GM18909 (cell line): ENCODE results near the gene C9orf78.
A peak's percentile ranks its signal among the peaks of the same experiment; 100 is the strongest.

Experiments used
- ATAC-seq: cut with Tn5 transposase; IDR thresholded peaks from one replicate; pipeline ENCODE4 v1.9.1; 2021; ENCODE audit warnings: mild to moderate bottlenecking; ENCODE audit not compliant: unreplicated experiment, poor library complexity

C9orf78 gene

DNA sequence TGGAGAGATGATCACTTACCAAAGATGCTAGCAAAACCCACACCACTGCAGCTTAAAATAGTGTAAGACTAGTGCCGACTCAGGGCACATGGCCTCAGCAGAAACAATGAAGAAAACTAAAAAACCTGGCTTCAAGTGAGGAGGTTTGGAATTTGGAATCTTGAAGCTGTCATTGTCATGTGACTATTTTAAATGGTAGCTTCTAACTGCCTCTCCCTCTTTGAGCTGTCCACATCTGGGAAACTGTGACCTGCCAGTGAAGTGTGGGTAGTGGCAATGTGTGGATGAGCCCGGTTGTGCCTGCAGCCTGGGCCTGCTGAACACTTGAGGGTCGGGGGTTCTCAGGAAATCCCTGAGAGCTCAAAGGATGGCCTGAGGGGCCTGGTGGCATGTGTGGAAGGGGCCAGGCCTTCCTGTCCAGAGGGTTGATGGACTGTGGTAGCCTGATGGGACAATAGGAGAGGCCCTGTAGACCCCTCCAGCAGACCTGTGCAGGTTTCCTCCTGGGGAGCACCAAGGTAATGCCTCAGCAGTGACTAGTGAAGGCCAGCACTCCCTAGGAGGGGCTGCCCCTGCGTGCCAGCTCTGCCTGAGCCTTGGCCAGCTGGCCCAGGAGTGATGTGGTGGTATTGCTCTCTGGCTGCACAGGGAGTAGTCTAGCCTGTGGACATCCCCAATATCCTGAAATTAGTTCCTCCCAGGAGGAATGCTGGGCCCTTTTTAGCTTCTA is 13.8 kb upstream of the C9orf78 start:
- no peak for ATAC-seq

DNA sequence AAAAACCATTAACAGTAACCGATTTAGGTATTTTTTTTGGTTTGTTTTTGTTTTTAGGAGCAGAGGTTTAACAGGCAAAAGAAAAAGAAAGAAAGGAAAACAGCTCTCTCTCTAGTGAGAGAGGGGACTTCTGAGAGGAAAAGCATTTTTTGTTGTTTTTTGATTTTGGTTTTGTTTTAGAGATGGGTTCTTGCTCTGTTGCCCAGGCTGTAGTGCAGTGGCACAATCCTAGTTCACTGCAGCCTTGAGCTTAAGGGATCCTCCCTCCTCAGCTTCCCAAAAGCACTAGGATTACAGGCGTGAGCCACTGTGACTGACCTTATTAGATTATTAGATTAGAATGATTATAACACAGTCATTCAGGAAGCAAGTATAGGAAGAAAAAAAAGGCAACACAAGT is 10.3 kb upstream of the C9orf78 start:
- no peak for ATAC-seq

GRCh38 chr9:129841071-129841470 is 6.0 kb upstream of the C9orf78 start:
- ATAC-seq: no peak

DNA sequence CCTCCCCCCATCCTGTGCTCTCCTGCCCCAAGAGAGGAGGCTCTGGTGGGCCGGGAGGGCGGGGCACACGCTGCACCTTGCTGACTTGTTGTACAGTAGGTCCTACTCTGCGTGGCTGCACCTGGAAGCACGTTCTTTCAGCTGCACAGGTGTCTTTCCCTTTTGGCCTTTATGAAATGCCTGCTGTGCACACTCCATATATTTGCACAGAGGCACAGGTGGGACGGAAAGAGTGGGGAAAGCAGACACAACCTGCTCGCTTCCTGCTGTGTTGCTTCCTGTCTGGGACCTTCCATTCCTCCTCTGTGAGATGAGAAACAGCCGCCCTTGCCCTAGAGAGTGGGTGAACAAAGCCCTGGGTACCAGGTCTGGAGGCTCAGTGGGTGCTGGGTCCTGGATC is 5.0 kb upstream of the C9orf78 start:
- no peak for ATAC-seq

- no peak for ATAC-seq
Measured at GRCh38 chr9:129839324-129840023, 4.4 kb upstream of the C9orf78 start.

DNA sequence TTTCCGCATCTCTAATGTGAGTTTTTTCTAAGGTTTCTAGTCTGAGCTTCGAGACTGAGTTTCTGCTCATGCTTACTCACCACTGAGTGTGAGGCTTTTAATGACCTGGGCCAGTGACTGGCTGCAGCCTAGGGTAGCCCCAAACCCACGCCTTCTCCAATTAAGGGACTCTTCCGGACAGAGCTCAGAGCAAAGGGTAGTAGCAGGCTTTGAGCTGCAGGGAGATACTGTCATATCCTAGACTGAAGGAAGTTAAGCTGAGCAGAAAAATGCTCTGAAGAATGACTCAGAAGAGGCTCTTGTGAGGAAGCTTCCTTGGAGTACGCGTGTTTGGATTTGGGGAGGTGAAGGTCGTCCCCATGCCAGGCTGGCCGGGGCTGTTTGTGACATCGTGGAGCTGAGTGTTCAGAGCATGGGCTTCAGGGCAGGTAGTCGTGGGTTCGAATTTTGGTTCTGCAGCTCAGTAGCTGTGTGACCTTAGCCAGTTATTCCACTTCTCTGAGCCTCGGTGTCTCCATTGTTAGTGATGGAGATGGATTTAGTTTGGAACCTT is 3.7 kb upstream of the C9orf78 start:
- no peak for ATAC-seq

DNA sequence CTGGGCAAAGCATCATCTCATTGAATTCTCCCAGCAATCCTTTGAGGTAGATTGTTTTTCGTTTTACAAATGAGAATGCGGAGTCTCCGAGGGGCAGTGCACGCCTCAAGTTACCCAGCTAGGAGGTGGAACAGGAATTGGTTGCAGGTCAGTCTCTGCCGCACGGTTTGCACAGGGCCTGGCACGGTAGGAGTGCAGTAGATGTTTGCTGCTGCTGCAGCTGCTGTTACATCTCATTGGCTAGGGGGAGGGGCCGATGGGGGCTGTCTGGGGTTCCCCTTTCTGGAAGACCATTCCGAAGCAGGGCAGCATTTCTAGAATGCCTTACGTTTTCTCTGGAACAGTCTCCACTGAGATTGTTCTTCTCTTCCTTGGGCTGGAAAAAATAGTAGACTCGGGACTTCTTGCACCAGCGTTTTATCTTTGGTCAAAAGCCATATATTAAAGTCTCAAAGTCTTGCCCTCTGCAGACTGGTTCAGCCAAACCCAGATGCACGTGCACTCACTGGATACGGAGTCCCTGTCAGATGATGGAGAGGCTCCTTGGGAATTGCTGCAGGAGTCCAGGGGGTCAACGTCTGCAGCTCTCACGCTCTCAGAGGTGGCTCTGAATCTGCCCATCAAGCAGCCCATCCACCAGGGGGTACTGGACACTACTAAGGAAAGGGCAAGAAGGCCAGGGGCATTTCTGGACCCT is 1.4 kb upstream of the C9orf78 start:
- no peak for ATAC-seq

- peak; percentile 1 for ATAC-seq
Measured at GRCh38 chr9:129835860-129836223, 767 bp upstream of the C9orf78 start.

GRCh38 chr9:129834489-129835127 is 467 bp downstream of the C9orf78 start:
- ATAC-seq: peak; percentile 21

DNA sequence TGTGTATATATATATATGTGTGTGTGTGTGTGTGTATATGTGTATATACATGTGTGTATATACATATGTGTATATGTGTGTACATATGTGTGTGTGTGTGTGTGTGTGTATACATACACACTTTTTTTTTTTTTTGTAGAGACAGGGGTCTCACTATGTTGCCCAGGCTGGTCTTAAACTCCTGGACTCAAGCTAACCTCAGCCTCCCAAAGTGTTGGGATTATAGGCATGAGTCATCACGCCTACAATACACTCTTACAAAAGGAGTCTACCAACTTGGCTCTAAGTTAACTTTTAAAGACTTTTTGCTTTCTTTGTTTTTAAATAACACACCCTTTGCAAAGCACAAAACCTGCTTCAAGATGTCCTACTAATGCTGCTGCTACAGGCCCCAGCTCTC is 2.1 kb downstream of the C9orf78 start:
- ATAC-seq: no peak

GRCh38 chr9:129828969-129829368 is 6.1 kb downstream of the C9orf78 start:
- no peak for ATAC-seq

DNA sequence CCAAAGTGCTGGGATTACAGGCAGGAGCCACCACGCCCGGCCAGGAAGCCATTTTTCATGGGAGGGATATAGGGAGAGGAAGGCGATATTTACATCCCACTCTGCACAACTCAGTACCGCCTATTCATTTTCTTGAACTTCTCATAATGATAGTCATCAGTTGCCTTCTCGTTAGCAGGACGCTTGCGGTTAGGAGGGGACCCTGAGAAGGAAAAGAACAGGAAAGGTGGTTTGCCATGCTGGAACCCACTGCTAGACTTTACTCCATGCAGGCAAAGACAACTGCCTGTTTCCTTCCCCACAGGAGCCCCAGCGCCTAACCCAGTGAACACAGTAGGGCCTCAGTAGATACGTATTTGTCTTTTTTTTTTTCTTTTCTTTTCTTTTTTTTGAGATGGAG is 7.0 kb downstream of the C9orf78 start:
- ATAC-seq: no peak

DNA sequence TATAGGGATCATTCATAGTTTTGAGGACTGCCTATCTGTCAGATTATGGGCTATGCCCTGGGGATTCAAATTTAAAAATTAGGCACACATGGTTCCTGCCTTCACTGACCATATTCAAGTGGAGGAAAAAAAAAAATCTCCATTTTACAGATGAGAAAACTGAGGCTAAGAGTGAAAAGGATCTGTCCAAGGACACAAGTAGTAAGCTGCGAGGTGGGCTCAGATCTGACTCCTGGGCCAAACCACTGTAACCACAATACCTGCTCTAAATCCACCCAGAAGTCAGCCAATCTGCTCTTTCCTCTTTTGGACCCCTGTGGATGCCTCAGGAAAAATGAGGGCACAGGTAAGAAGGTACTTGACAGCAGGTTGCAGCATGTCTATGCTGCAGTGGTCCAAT is 8.3 kb downstream of the C9orf78 start:
- ATAC-seq: no peak

GRCh38 chr9:129826344-129826743 is 8.7 kb downstream of the C9orf78 start:
- no peak for ATAC-seq

DNA sequence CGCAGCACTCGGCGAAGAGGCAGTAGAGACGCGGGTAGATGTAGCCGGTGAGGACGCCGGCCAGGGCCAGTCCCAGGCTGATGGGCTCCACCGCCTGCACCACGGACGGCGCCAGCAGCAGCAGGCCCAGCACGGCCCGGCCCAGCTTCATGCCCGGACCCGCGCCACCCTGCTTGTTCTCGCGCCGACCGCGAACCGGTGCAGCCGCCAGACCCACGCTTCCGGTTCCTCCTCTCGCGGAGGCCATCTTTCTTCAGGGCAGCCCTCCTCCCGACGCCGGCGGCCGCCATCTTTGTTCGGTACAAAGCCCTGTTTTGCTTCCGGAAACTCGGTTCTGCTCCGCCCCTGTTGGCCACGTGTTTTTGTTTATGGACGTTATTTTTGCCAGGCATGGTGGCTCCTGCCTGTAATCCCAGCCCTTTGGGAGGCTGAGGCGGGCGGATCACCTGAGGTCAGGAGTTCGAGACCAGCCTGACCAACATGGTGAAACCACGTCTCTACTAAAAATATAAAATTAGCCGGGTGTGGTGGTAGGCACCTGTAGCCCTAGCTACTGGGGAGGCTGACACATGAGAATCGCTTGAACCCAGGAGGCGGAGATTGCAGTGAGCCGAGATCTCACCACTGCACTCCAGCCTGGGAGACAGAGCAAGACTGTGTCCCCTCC is 11.0 kb downstream of the C9orf78 start, which contains the start of gene TOR1A:
Gene TOR1A (minus strand): TSS at position 202 of the 667 bp plus-strand sequence. CDS start 51 bp downstream, at position 151.
- peak; percentile 80 for ATAC-seq

- no peak for ATAC-seq
Measured at GRCh38 chr9:129823542-129823934, 11.5 kb downstream of the C9orf78 start.

DNA sequence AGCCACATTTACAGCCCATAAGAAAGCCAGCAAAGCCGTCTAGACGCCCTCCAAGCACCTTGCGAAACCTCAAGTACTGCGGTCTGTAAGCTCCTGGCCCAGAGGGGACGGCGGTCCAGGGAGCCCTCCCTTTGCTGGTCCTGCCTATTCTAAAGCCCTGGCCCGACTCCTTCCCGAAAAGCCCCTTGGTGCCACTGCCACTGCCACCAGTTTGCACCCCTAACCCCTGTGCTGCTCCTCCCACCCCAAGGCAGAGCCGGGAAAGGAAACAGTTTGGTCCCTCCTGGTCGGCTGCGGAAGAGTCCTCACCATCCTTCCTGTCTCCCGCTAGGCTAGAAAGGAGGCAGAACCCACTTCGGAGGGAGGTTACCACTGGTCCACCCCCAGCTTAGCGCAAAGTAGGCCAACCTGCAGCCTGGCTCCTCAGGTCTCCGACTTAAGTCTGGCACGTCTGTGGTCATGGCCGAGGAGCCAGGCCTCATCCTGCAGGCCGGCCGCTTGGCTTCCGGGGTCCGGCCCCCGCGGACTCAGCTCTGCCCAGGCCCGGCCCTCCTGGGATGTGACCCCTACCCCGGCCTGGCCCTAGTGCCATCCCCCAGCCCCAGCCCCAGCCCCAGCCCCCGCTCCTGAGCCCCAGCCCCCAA is 12.1 kb downstream of the C9orf78 start:
- ATAC-seq: peak; percentile 41

DNA sequence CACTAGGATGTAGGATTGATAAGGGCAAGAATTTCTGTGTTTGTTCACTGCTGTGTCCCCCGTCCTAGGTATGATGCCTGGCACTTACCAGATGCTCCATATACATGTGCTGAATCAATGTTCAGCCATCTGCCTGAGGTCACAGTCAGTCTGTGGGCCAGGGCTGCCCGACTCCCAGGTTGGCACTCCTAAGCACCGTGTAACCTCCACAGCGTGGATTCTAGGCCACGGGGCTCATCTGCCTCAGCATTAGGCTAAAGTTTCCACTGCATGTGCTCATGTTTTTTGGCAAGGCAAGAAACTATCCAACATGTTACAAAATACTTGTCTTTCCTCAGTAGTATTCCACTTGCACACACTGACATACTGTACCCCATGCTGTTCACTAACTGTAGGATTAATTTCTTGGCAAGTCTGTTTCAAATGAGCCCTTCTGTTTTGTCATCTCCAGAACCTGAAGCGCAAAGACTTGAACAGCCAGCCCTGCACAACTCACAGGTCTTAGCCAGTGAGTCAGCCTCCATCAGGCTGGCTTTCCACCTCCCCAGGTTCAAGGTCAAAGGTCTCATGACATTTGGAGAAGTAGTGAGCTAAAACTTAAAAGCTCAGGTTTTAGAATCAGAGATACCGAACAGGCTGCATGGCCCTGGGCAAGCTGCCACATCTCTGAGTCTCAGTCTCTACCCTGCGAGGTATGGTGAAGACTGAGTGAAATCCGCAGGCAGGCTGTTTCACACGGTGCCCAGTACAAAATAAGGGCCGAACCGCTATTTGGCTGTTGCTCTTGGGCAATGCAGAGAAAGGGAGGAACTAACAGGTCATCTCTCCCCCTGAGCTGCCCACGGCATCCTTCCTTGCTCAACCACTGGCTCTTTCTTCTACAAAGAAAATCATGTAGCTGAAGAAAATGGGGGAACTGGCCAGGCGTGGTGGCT is 18.3 kb downstream of the C9orf78 start:
- no peak for ATAC-seq
